ENCODE measurements around the gene KCNJ16. TPM values are rescaled to one million over a fixed set of nuclear protein-coding genes. Genes with fewer than 3 reads are reported as not detected.
A peak's percentile ranks its signal among the peaks of the same experiment; 100 is the strongest.

Gene KCNJ16
- total RNA-seq, 1 experiment from 2014 or later = not detected

DNA sequence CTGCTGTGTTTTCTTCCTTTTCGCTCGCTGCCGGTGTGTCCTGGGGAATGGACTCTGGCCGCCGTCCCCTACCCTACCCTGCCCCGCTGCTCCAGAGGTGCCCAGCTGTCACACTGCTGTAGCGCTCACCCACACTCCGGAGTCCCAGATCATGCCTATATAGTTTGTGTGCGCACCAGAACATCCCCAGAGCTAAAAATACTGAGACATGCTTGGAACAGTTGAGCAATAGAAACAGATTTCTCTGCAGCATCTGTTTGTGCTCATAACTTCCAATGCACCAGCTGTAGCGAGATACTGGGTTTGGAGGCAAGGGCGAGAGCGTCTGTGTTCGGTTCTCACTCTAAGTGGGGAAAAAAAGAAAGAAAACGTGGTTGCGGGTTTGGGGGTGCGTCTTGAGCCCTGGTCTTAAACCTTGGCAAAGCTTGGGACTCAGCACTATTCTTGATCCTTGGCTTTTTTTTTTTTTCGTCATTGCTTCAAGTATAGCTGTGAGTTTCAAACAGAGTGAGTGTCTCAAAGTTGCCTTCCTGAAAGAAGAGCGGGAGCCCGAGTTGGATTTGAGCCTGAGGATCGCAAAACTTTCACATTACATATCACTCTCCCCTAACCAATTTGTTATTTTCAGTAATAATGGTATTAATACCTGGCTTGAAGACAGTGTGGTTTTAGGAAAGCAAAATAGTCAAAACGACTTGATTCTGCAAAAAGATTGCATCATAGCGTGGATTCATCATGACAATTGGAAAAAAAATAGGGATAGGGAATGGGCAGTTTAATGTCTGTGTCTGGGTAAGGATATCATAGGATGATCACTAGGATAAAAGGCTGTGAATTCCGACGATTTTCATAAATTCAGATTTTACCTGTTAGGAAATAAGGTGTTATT lies 94.9 kb downstream of the KCNJ16 start:
- ChIA-PET POLR2A (ENCODE audit: unreplicated experiment) (interaction anchor here (0.5 to 0.6 kb wide), 4 partner anchors 15 to 357 kb away, joined by 3 to 6 read pairs (median 4); no protein-coding TSS in a partner anchor), CTCF (interaction anchor here (0.5 to 0.6 kb wide), 4 partner anchors 435 to 774 kb away, joined by 3 to 4 read pairs (median 4); no protein-coding TSS in a partner anchor)
- H3K9ac ChIP-seq (ENCODE audit: low read length) = peak overlapping the region; percentile 15; the same call in 1 of the 2 replicates
- H3K27ac ChIP-seq (ENCODE audit: low read length) = no peak overlapping the region
- H3F3A ChIP-seq (ENCODE audit: low read length, unreplicated experiment) = no peaks in the 10 kb centered on the region
- peaks cover 40% of the 10 kb centered on the region for H3K27me3 ChIP-seq (ENCODE audit: low read length)
- no peaks in the 10 kb centered on the region for H3K9me3 ChIP-seq (ENCODE audit: low read length)
- H3K9me2 ChIP-seq (replicated peaks; ENCODE audit: low read length) = no peaks in the 10 kb centered on the region
- peak overlapping the region; percentile 72 for H3K4me3 ChIP-seq (ENCODE audit: low read length)
- H3K79me2 ChIP-seq (ENCODE audit: low read length) = no peaks in the 10 kb centered on the region
- H4K20me1 ChIP-seq (ENCODE audit: low read length) = no peaks in the 10 kb centered on the region
- intact Hi-C loops (cut with micrococcal nuclease) = loop anchor here (2.0 to 10.0 kb wide), 5 partner anchors 79 to 845 kb away; partner anchors contain the start of gene ABCA5
- peaks cover 11% of the 10 kb centered on the region for H3K4me1 ChIP-seq (ENCODE audit: insufficient read depth, low read length)
- H3K4me2 ChIP-seq (ENCODE audit: low read length) = peak overlapping the region; percentile 95
- ATAC-seq (peak; percentile 35), DNase-seq (no peak)
- TF ChIP-seq, protein P1, sequence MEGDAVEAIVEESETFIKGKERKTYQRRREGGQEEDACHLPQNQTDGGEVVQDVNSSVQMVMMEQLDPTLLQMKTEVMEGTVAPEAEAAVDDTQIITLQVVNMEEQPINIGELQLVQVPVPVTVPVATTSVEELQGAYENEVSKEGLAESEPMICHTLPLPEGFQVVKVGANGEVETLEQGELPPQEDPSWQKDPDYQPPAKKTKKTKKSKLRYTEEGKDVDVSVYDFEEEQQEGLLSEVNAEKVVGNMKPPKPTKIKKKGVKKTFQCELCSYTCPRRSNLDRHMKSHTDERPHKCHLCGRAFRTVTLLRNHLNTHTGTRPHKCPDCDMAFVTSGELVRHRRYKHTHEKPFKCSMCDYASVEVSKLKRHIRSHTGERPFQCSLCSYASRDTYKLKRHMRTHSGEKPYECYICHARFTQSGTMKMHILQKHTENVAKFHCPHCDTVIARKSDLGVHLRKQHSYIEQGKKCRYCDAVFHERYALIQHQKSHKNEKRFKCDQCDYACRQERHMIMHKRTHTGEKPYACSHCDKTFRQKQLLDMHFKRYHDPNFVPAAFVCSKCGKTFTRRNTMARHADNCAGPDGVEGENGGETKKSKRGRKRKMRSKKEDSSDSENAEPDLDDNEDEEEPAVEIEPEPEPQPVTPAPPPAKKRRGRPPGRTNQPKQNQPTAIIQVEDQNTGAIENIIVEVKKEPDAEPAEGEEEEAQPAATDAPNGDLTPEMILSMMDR (conservative IDR thresholded peaks at IDR 0.05; ENCODE audit: low read depth, low read length) = no peak
- no peak for TF ChIP-seq EZH2phosphoT487 (IDR thresholded peaks at IDR 0.05; ENCODE audit: borderline replicate concordance, low read length)
- no peak for TF ChIP-seq EZH2 (IDR thresholded peaks at IDR 0.05; ENCODE audit: low read length, unreplicated experiment)
- TSS peak; percentile 60 for BruUV-seq (replicated peaks)
- H2AFZ ChIP-seq (ENCODE audit: low read length) = peak overlapping the region; percentile 91
- no peaks in the 10 kb centered on the region for H3K36me3 ChIP-seq (ENCODE audit: low read depth, low read length)

DNA sequence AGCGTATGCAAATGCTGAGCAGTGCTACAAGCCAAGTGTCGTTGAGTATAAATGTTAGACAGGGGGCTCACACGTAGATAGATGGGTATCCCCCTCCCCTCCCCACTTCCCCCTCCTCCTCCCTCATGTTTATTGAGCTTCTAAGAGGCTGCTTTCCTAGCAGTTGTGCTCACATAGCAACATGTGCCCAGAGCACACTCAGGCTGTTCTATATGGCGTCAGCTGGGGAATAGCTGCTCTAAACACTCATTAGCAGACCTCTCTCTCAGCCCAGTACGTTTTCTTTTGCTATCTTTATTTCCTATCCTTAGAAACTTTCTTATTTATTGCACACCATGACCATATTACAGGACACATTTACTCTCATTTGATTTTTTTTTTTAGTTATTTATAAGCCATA lies 96.1 kb downstream of the KCNJ16 start:
- ChIA-PET CTCF (interaction anchor here (0.6 kb wide), 2 partner anchors 348 to 648 kb away, joined by 3 to 4 read pairs; no protein-coding TSS in a partner anchor), POLR2A (ENCODE audit: unreplicated experiment) (no interaction called here)
- H3K4me2 ChIP-seq (ENCODE audit: low read length) = no peak overlapping the region
- DNase-seq (no peak), ATAC-seq (no peak)
- H3K27ac ChIP-seq (ENCODE audit: low read length) = no peak overlapping the region
- H3K9ac ChIP-seq (ENCODE audit: low read length) = no peak overlapping the region
- H3F3A ChIP-seq (ENCODE audit: low read length, unreplicated experiment) = no peaks in the 10 kb centered on the region
- no peak overlapping the region for H3K4me3 ChIP-seq (ENCODE audit: low read length)
- peaks cover 11% of the 10 kb centered on the region for H3K4me1 ChIP-seq (ENCODE audit: insufficient read depth, low read length)
- intact Hi-C loops (cut with micrococcal nuclease) = no loop called here
- no peaks in the 10 kb centered on the region for H3K9me2 ChIP-seq (replicated peaks; ENCODE audit: low read length)
- H2AFZ ChIP-seq (ENCODE audit: low read length) = no peak overlapping the region
- BruUV-seq (replicated peaks) = no TSS peak
- no peaks in the 10 kb centered on the region for H3K9me3 ChIP-seq (ENCODE audit: low read length)
- no peaks in the 10 kb centered on the region for H4K20me1 ChIP-seq (ENCODE audit: low read length)
- H3K79me2 ChIP-seq (ENCODE audit: low read length) = no peaks in the 10 kb centered on the region
- peaks cover 44% of the 10 kb centered on the region for H3K27me3 ChIP-seq (ENCODE audit: low read length)
- no peaks in the 10 kb centered on the region for H3K36me3 ChIP-seq (ENCODE audit: low read depth, low read length)
- no peak for TF ChIP-seq EZH2 (IDR thresholded peaks at IDR 0.05; ENCODE audit: low read length, unreplicated experiment)

DNA sequence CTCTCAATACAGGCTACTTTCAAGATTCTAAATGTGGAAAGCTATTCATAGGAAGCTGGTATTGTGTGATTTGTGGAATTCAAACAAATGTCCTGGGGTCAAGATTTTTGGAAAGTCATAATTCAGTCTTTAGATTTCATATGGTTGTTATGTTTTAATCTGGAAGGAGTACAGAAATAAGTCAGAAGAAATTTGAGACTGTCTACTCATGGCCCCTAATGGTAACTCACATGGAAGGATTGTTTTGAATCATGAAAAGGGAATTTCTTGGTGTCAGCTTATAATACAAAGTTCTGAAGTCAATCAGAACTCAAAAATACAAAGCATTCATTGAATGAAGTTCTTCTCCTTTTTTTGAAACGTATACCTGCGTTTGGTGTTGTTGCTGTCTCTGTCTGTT lies 97.4 kb downstream of the KCNJ16 start:
- ATAC-seq = no peak
- H3K36me3 ChIP-seq (ENCODE audit: low read depth, low read length) = no peaks in the 10 kb centered on the region
- H4K20me1 ChIP-seq (ENCODE audit: low read length) = no peaks in the 10 kb centered on the region
- no TSS peak for BruUV-seq (replicated peaks)
- intact Hi-C loops (cut with micrococcal nuclease) = no loop called here
- no peak overlapping the region for H3K4me2 ChIP-seq (ENCODE audit: low read length)
- H3K4me1 ChIP-seq (ENCODE audit: insufficient read depth, low read length) = peaks cover 11% of the 10 kb centered on the region
- no peak for DNase-seq
- no peaks in the 10 kb centered on the region for H3K9me3 ChIP-seq (ENCODE audit: low read length)
- no peak overlapping the region for H2AFZ ChIP-seq (ENCODE audit: low read length)
- TF ChIP-seq, protein P1 (conservative IDR thresholded peaks at IDR 0.05; ENCODE audit: low read depth, low read length) = no peak
- TF ChIP-seq EZH2phosphoT487 (IDR thresholded peaks at IDR 0.05; ENCODE audit: borderline replicate concordance, low read length) = no peak
- no peak for TF ChIP-seq EZH2 (IDR thresholded peaks at IDR 0.05; ENCODE audit: low read length, unreplicated experiment)
- H3K9ac ChIP-seq (ENCODE audit: low read length) = no peak overlapping the region
- ChIA-PET CTCF (interaction anchor here (0.6 kb wide), 2 partner anchors 379 to 393 kb away, joined by 3 to 5 read pairs; no protein-coding TSS in a partner anchor), POLR2A (ENCODE audit: unreplicated experiment) (no interaction called here)
- no peak overlapping the region for H3K27ac ChIP-seq (ENCODE audit: low read length)
- H3K4me3 ChIP-seq (ENCODE audit: low read length) = no peak overlapping the region
- H3K79me2 ChIP-seq (ENCODE audit: low read length) = no peaks in the 10 kb centered on the region
- no peaks in the 10 kb centered on the region for H3K9me2 ChIP-seq (replicated peaks; ENCODE audit: low read length)
- peaks cover 53% of the 10 kb centered on the region for H3K27me3 ChIP-seq (ENCODE audit: low read length)
- no peaks in the 10 kb centered on the region for H3F3A ChIP-seq (ENCODE audit: low read length, unreplicated experiment)
